ENCODE results near the gene ZSCAN12.

GRCh38 chr6:28402197-28402596, 2.6 kb upstream of the ZSCAN12 start:
- TF ChIP-seq EZH2 (IDR thresholded peaks at IDR 0.05; ENCODE audit: insufficient read depth, poor library complexity, severe bottlenecking) (no peak), EZH2phosphoT487 (IDR thresholded peaks at IDR 0.05; ENCODE audit: insufficient read depth, low read depth) (no peak)
